Measurements from ENCODE around the gene RABEPK. TPM values are rescaled to one million over a fixed set of nuclear protein-coding genes. Genes with fewer than 3 reads are reported as not detected.
"Not testable (repeated sequence)": the region's sequence is repeated elsewhere in the genome, so short reads cannot be mapped to it uniquely, and the experiment has no call there.

RABEPK gene, protein sequence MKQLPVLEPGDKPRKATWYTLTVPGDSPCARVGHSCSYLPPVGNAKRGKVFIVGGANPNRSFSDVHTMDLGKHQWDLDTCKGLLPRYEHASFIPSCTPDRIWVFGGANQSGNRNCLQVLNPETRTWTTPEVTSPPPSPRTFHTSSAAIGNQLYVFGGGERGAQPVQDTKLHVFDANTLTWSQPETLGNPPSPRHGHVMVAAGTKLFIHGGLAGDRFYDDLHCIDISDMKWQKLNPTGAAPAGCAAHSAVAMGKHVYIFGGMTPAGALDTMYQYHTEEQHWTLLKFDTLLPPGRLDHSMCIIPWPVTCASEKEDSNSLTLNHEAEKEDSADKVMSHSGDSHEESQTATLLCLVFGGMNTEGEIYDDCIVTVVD
- 10 to 100 TPM in 1 of 2 experiments, 1 to 10 TPM in 1; 9.9 to 12.3 TPM for total RNA-seq

DNA sequence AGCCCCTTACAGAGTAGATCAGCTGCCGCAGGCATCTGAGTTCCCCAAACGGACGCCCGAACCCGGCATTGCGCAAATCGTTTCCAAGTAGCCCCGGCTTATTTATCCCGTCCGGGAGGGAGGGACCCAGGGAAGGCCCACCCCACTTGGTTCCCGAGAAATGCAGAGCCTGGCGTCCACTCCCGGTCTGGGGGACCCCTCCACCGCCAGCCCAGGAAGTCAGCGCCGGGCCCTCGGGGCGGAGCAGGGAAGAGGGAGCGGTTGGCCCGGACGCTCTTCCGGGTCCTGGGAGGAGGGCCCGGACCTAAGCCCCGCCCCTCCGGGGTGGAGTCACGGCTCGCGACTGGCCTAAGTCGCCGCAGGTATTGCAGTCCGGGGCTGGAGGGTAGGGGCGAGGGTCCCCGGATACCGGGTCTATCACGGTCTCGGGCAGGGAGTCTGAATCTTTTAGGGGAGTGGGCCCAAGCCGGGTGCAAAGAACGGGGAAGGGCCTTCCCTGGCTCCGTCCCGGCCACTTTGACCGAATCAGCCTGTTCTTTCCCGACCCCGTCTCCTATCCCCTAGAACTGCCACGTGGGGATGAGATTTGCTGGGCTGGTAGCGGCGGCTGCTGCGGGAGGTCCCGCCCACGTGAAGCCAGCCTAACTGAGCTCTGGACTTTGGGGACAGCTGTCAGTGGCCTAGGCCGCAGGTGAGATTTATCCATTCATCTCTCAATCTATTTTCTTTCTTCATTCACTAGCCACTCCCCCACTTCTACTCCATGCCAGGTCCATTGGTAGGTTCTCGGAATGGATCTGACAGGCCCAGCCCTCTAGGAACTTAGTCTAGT, at the start of gene RABEPK:
TSS of gene RABEPK (plus strand) at position 327 of the 832 bp plus-strand sequence. CDS start 2,472 bp downstream, outside the sequence.
- POLR2A ChIA-PET, result interaction anchor here (0.7 to 3.5 kb wide), 3 partner anchors 10 to 41 kb away, joined by 3 to 29 read pairs (median 21); partner anchors contain the start of gene HSPA5
- Mint-ChIP-seq H3K4me3 (peak within 1 kb of the TSS; percentile 91), H3K36me3 (peaks cover 7% of the 10 kb centered on the region), H3K27ac (peak within 1 kb of the TSS; percentile 85), H3K27me3 (peaks cover 4% of the 10 kb centered on the region), H3K9me3 (no peaks in the 10 kb centered on the region), H3K4me1 (peaks cover 15% of the 10 kb centered on the region)
- peak; percentile 97 for ATAC-seq (ENCODE audit: low read depth)
- peak; percentile 97 for DNase-seq

DNA sequence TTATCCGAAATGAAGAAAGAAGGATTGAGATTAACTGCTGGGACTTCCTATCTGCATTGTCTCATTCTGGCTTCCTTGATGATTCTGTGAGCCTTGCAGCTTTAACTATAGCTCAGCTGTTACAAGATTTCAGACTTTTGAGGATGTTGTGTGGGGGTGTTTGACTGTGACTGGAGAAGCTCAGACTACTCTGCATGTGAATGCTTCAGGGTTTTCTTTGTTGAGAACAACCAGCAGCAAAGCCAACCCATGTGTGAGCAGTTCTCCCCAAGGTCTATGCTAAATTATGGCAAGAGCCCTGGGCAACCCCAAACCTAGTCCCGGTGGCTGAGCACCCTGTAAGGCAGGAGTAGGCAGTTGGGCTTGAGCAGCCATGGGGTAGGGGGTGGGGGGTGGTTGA, 48.6 kb upstream of the RABEPK start:
- peaks cover 21% of the 10 kb centered on the region for H3K36me3 Mint-ChIP-seq
- peaks cover 4% of the 10 kb centered on the region for H3K4me1 Mint-ChIP-seq
- DNase-seq, result no peak
- POLR2A ChIA-PET, result no interaction called here
- no peaks in the 10 kb centered on the region for H3K27me3 Mint-ChIP-seq
- no peak for ATAC-seq (ENCODE audit: low read depth)
- no peak overlapping the region for H3K4me3 Mint-ChIP-seq
- H3K27ac Mint-ChIP-seq, result no peak overlapping the region
- H3K9me3 Mint-ChIP-seq, result no peaks in the 10 kb centered on the region

DNA sequence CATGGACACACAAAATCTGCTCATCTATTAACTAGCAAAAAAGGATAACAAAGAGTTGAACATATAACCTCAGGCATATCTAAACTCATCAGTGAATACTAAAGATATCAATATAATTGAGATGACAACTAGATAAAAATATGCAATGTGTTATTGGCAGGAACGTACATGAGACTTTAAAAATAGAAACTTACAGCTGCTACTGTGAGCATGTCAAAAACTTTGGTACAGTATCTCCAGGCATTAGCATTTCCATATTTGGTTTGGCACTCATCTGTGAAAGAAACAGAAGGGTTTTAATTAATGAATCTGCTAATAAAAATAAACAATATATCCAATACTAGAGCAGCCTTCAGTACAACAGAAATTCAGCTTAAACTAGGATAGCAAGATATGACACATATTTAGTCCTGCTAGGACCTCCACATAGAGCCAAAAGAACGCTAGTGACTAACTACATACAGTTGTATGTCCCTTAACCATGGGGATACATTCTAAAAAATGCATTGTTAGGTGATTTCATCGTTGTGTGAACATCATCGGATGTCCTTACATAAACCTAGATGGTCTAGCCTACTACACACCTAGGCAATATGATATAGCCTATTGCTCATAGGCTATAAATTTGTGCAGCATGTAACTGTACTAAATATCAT, 46.5 kb upstream of the RABEPK start:
- DNase-seq (no peak), ATAC-seq (ENCODE audit: low read depth) (no peak)
- H3K27ac Mint-ChIP-seq, result no peak overlapping the region
- peaks cover 4% of the 10 kb centered on the region for H3K4me1 Mint-ChIP-seq
- H3K27me3 Mint-ChIP-seq, result no peaks in the 10 kb centered on the region
- peaks cover 27% of the 10 kb centered on the region for H3K36me3 Mint-ChIP-seq
- POLR2A ChIA-PET, result no interaction called here
- H3K9me3 Mint-ChIP-seq, result no peaks in the 10 kb centered on the region
- no peak overlapping the region for H3K4me3 Mint-ChIP-seq

DNA sequence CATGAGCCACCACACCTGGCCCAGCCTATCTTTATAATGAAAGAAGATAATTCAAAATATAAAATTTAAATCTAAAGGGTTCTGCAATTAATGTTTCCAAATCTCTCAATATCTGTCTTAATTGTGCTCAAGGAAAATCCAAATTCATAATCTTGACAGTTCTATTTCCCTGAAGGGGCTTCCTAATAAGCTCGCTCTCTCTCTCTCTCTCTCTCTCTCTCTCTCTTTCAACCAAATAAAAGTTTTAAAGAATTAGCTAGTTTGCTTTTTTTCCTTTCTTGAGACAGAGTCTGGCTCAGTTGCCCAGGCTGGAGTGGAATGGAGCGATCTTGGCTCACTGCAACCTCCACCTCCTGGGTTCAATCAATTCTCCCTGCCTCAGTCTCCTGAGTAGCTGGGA, 43.8 kb upstream of the RABEPK start:
- peaks cover 23% of the 10 kb centered on the region for H3K36me3 Mint-ChIP-seq
- H3K9me3 Mint-ChIP-seq, result no peaks in the 10 kb centered on the region
- no peak overlapping the region for H3K4me3 Mint-ChIP-seq
- no peak overlapping the region for H3K27ac Mint-ChIP-seq
- no peaks in the 10 kb centered on the region for H3K27me3 Mint-ChIP-seq
- DNase-seq (no peak), ATAC-seq (ENCODE audit: low read depth) (no peak)
- POLR2A ChIA-PET, result no interaction called here
- peaks cover 2% of the 10 kb centered on the region for H3K4me1 Mint-ChIP-seq

DNA sequence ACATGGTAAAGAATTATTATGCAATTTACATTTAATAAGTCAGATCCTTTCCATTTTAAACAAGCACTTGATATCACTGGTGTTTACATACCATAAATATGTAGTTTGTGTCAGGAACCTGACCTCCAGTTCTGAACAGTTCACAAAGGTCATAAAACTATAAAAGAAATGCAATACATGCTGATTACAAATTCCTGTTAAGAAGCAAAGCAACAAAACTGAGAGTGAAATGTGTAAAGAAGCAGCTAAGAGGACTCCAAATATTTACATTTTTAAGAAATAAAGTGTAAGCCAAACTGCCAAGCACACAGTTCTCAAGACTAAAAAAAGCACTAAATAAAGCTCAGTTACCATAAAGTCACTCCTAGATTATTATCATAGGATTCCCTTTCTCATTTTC, 39.6 kb upstream of the RABEPK start:
- DNase-seq (no peak), ATAC-seq (ENCODE audit: low read depth) (no peak)
- no peak overlapping the region for H3K27ac Mint-ChIP-seq
- H3K4me1 Mint-ChIP-seq, result peaks cover 2% of the 10 kb centered on the region
- H3K27me3 Mint-ChIP-seq, result no peaks in the 10 kb centered on the region
- H3K4me3 Mint-ChIP-seq, result no peak overlapping the region
- H3K36me3 Mint-ChIP-seq, result peaks cover 16% of the 10 kb centered on the region
- POLR2A ChIA-PET, result no interaction called here
- H3K9me3 Mint-ChIP-seq, result no peaks in the 10 kb centered on the region

DNA sequence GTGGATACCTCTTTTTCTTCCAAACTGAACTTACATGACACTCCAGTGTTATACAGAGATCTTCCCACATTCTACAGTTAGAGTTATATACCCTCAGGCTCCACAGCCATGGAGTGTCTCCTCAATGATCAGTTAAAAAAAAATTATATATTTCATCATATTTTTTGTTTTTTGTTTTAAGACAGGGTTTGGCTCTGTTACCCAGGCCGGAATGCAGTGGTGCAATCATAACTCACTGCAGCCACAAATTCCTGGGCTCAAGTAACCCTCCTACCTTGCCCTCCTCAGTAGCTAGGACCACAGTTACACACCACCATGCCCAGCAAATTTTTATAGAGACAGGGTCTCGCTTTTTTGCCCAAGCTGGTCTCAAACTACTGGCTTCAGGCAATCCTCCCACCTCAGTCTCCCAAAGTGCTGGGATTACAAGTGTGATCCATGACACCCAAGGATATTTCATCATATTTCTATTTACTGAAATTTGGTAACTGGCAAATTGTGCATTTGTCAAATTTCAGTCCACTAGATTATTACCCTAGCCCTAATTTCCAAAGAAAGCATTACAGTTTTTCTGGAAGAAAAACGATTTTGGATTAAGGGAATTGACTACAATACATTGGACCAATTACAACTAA, 38.9 kb upstream of the RABEPK start:
- no peak overlapping the region for H3K4me3 Mint-ChIP-seq
- no peak for DNase-seq
- H3K27ac Mint-ChIP-seq, result no peak overlapping the region
- peaks cover 2% of the 10 kb centered on the region for H3K4me1 Mint-ChIP-seq
- ATAC-seq (ENCODE audit: low read depth), result no peak
- peaks cover 16% of the 10 kb centered on the region for H3K36me3 Mint-ChIP-seq
- POLR2A ChIA-PET, result interaction anchor here (0.7 kb wide), 1 partner anchor 14 kb away, joined by 7 read pairs; no protein-coding TSS in a partner anchor
- no peaks in the 10 kb centered on the region for H3K9me3 Mint-ChIP-seq
- no peaks in the 10 kb centered on the region for H3K27me3 Mint-ChIP-seq

DNA sequence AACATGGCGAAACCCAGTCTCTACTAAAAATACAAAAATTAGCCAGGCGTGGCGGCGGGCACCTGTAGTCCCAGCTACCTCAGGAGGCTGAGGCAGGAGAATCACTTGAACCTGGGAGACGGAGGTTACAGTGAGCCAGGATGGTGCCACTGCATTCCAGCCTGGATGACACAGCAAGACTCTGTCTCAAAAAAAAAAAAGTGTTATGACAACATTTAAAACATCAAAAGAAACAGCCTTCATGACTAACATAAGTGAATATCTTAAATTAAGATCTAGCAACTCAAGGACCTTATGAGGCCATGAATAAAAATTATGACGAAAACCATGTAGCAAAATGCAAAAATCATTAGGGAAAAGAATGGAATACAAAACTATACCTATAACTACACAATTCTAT, 37.5 kb upstream of the RABEPK start:
- H3K27ac Mint-ChIP-seq; DNase-seq; H3K27me3 Mint-ChIP-seq; H3K4me3 Mint-ChIP-seq; POLR2A ChIA-PET; H3K4me1 Mint-ChIP-seq; H3K9me3 Mint-ChIP-seq; ATAC-seq (ENCODE audit: low read depth): not testable (repeated sequence)
- H3K36me3 Mint-ChIP-seq, result peaks cover 10% of the 10 kb centered on the region

DNA sequence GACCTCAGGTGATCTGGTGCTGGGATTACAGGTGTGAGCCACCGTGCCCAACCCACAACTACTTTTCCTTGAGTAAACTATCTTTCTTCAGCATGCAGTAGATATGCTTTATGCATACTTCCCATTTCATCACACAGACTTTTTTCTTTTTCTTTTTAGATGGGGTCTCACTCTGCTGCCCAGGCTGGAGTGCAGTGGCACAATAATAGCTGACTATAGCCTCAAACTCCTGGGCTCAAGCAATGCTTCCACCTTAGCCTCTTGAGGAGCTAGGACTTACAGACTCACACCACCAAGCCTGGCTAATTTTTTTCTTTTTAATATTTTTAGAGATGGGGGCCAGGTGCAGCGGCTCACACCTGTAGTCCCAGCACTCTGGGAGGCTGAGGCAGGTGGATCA, 33.6 kb upstream of the RABEPK start:
- POLR2A ChIA-PET, result no interaction called here
- DNase-seq (no peak), ATAC-seq (ENCODE audit: low read depth) (no peak)
- Mint-ChIP-seq H3K4me3 (no peak overlapping the region), H3K4me1 (peaks cover 3% of the 10 kb centered on the region), H3K9me3 (no peaks in the 10 kb centered on the region), H3K27ac (no peak overlapping the region), H3K27me3 (no peaks in the 10 kb centered on the region), H3K36me3 (peaks cover 18% of the 10 kb centered on the region)

DNA sequence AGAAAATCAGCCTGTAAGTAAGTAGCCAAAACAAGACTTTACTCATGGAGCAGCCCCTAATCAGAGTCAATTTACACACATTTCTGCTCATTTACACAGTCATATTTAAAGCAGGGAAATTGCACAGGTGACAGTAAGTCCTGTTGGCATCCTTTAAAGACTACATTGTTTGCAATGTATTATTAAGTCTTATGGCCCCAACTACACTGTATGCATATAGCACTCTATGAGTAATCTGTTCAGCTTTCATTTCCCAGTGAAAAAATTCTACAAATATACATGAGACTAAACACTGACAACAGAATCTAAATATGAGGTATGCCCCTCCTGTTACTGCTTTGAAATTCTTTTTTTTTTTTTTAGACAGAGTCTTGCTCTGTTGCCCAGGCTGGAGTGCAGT, 30.4 kb upstream of the RABEPK start:
- H3K4me3 Mint-ChIP-seq, result no peak overlapping the region
- peaks cover 12% of the 10 kb centered on the region for H3K4me1 Mint-ChIP-seq
- POLR2A ChIA-PET, result interaction anchor here (0.7 kb wide), 1 partner anchor 71 kb away, joined by 3 read pairs; the partner anchor contains the start of gene HSPA5
- H3K27me3 Mint-ChIP-seq, result no peaks in the 10 kb centered on the region
- DNase-seq, result no peak
- ATAC-seq (ENCODE audit: low read depth), result no peak
- H3K27ac Mint-ChIP-seq, result no peak overlapping the region
- peaks cover 18% of the 10 kb centered on the region for H3K36me3 Mint-ChIP-seq
- no peaks in the 10 kb centered on the region for H3K9me3 Mint-ChIP-seq

DNA sequence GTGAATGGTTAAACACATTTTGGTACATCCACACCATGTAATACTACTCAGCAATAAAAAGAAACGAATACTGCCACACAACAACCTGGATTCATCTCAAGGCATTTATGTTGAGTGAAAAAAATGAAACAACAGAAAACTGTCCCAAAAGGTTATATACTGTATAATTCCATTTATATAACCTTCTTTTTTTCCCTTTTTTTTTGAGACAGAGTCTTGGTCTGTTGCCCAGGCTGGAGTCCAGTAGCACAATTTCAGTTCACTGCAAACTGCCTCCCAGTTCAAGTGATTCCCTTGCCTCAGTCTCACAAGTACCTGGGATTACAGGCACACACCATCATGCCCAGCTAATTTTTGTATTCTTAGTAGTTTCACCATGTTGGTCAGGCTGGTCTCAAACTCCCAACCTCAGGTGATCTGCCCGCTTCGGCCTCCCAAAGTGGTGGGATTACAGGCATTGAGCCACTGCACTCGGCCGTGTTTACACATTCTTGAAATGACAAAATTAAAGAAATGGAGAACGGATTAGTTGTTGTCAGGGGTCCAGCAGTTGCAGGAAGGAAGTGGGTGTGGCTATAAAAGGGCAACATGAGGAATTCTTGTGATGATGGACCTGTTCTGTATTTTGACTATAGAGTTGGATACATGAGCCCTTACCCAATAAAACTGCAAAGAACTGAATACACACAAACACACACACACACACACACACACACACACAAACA, 28.1 kb upstream of the RABEPK start:
- Mint-ChIP-seq H3K27ac (peak overlapping the region; percentile 18), H3K36me3 (peaks cover 18% of the 10 kb centered on the region), H3K9me3 (no peaks in the 10 kb centered on the region), H3K4me1 (peaks cover 14% of the 10 kb centered on the region), H3K4me3 (no peak overlapping the region), H3K27me3 (no peaks in the 10 kb centered on the region)
- no peak for DNase-seq
- POLR2A ChIA-PET, result no interaction called here
- ATAC-seq (ENCODE audit: low read depth), result no peak

DNA sequence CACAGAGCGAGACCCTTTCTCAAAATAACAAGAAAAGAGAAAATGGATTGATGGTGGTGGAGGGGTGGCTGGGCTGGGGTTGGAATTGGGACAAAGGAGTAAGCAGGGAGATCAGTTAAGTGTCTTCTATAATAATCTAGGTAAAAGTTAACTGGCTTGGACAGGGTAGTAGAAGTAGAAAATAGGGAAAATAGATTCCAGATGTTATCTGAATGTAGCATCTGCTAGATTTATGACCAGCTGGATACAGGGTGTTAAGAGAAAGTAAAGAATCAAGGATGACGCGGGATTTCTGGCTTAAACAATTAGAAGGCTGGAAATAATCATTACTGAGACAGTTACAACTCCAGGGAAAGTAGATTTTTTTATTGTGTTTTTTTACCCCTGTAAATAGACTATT, 23.7 kb upstream of the RABEPK start:
- POLR2A ChIA-PET, result no interaction called here
- peaks cover 18% of the 10 kb centered on the region for H3K4me1 Mint-ChIP-seq
- DNase-seq, result no peak
- peaks cover 10% of the 10 kb centered on the region for H3K36me3 Mint-ChIP-seq
- no peak overlapping the region for H3K27ac Mint-ChIP-seq
- no peaks in the 10 kb centered on the region for H3K9me3 Mint-ChIP-seq
- no peaks in the 10 kb centered on the region for H3K27me3 Mint-ChIP-seq
- no peak for ATAC-seq (ENCODE audit: low read depth)
- H3K4me3 Mint-ChIP-seq, result no peak overlapping the region

DNA sequence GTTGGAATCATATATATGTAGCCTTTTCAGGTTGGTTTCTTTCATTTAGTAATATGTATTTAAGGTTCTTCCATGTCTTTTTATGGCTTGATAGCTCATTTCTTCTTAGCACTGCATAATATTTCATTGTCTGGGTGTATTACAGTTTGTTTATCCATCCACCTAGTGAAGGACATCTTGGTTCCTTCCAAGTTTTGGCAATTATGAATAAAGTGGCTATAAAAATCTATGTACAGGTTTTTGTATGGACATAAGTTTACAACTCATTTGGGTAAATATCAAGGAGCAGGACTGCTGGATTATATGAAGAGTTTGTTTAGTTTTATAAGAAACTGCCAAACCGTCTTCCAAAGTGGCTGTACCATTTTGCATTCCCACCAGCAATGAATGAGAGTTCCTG, 22.5 kb upstream of the RABEPK start:
- POLR2A ChIA-PET, result no interaction called here
- Mint-ChIP-seq H3K36me3 (peaks cover 19% of the 10 kb centered on the region), H3K27me3 (no peaks in the 10 kb centered on the region), H3K4me1 (peaks cover 16% of the 10 kb centered on the region), H3K27ac (no peak overlapping the region), H3K9me3 (no peaks in the 10 kb centered on the region), H3K4me3 (no peak overlapping the region)
- ATAC-seq (ENCODE audit: low read depth) (no peak), DNase-seq (no peak)
